NB4 (cell line): ENCODE results near the gene TLCD2.
"Not testable (repeated sequence)": the region's sequence is repeated elsewhere in the genome, so short reads cannot be mapped to it uniquely, and the experiment has no call there.

ENCODE experiments used
- DNase-seq: peaks from one replicate; pipeline ENCODE4 v3.0.0; 2010; ENCODE audit warnings: low read depth
- H3K4me3 ChIP-seq: one replicate; pipeline ENCODE4 v1.5.1; 2011; ENCODE audit warnings: mild to moderate bottlenecking, low read depth, low read length, moderate library complexity
- CTCF ChIP-seq: IDR thresholded peaks from one replicate; pipeline ENCODE4 v1.5.1; 2012; ENCODE audit warnings: low read depth, low read length
- MAX ChIP-seq: IDR thresholded peaks from 2 replicates; pipeline ENCODE4 v1.6.1; 2011; ENCODE audit warnings: low read depth, low read length
- MYC ChIP-seq: IDR thresholded peaks from 2 replicates; pipeline ENCODE4 v1.6.1; 2011; ENCODE audit warnings: low read depth, low read length
- POLR2A ChIP-seq: IDR thresholded peaks from 2 replicates; pipeline ENCODE4 v1.6.1; 2011; ENCODE audit warnings: mild to moderate bottlenecking; ENCODE audit not compliant: insufficient read length; ENCODE audit errors: extremely low read depth

TLCD2 gene

GRCh38 chr17:1745513-1746020 lies 35.4 kb upstream of the TLCD2 start:
- no peak for DNase-seq
- H3K4me3 ChIP-seq = no peak overlapping the region
- TF ChIP-seq MAX = no peak
- TF ChIP-seq CTCF = no peak
- TF ChIP-seq MYC = no peak
- TF ChIP-seq POLR2A = no peak

- DNase-seq = no peak
- TF ChIP-seq CTCF = no peak
- TF ChIP-seq MAX = no peak
- no peak for TF ChIP-seq MYC
- TF ChIP-seq POLR2A = no peak
Observed at GRCh38 chr17:1744551-1745512, 34.7 kb upstream of the TLCD2 start.

GRCh38 chr17:1743088-1743439 lies 32.9 kb upstream of the TLCD2 start:
- TF ChIP-seq POLR2A (no peak), CTCF (no peak), MYC (no peak), MAX (no peak)
- H3K4me3 ChIP-seq = no peak overlapping the region

More at GRCh38 chr17:1744551-1745512, 34.7 kb upstream of the TLCD2 start:
- H3K4me3 ChIP-seq = no peak overlapping the region

GRCh38 chr17:1742371-1743087 lies 32.4 kb upstream of the TLCD2 start, which contains the start of gene SERPINF2:
SERPINF2 (plus strand) TSS chr17:1742871; CDS start chr17:1744996, 2,125 bp downstream.
- DNase-seq = no peak
- H3K4me3 ChIP-seq = no peak within 1 kb of the TSS

More at GRCh38 chr17:1743088-1743439, 32.9 kb upstream of the TLCD2 start:
- DNase-seq = no peak

GRCh38 chr17:1741899-1742298 lies 31.7 kb upstream of the TLCD2 start:
- not testable (repeated sequence) for DNase-seq, H3K4me3 ChIP-seq

More at GRCh38 chr17:1742371-1743087, 32.4 kb upstream of the TLCD2 start, which contains the start of gene SERPINF2:
- no peak for TF ChIP-seq CTCF
- TF ChIP-seq MYC = no peak
- TF ChIP-seq MAX = no peak
- TF ChIP-seq POLR2A = no peak

GRCh38 chr17:1737531-1738291 lies 27.5 kb upstream of the TLCD2 start:
- no peak for TF ChIP-seq MAX
- no peak for TF ChIP-seq CTCF
- no peak for TF ChIP-seq POLR2A
- DNase-seq = no peak
- no peak overlapping the region for H3K4me3 ChIP-seq
